OCI-M2 (cell line): ENCODE measurements around the gene ETFA.

Experiments
- DNase-seq: peaks from one replicate; lab custom pipeline; 2025; ENCODE audit not compliant: unreplicated experiment; lab: John Stamatoyannopoulos, UW

ETFA gene

GRCh38 chr15:76176487-76177085 is 134.7 kb downstream of the ETFA start:
- no peak for DNase-seq

GRCh38 chr15:76176059-76176458 is 135.2 kb downstream of the ETFA start:
- DNase-seq: no peak

GRCh38 chr15:76175442-76175841 is 135.8 kb downstream of the ETFA start:
- DNase-seq: no peak

- DNase-seq: no peak
These were observed 136.6 kb downstream of the ETFA start for GRCh38 chr15:76174654-76175053.

- DNase-seq: no peak
These were observed 137.9 kb downstream of the ETFA start for GRCh38 chr15:76173317-76173834.

- DNase-seq: no peak
These were observed 138.5 kb downstream of the ETFA start for GRCh38 chr15:76172782-76173181.

GRCh38 chr15:76169911-76170800 is 141.1 kb downstream of the ETFA start:
- DNase-seq: no peak

- DNase-seq: no peak
These were observed 142.3 kb downstream of the ETFA start for GRCh38 chr15:76169018-76169417.

- DNase-seq: no peak
These were observed 142.9 kb downstream of the ETFA start for GRCh38 chr15:76168237-76168984.

GRCh38 chr15:76165951-76166350 is 145.3 kb downstream of the ETFA start:
- no peak for DNase-seq
